Measurements from ENCODE around the gene TCTA. TPM values are rescaled to one million over a fixed set of nuclear protein-coding genes. Genes with fewer than 3 reads are reported as not detected.

Gene TCTA
- total and polyA plus RNA-seq, 2 of the 8 experiments (the other 6 are each of a cell fraction or from before 2014, with no cell fraction given) = 6.2 to 11.0 TPM

- H3K79me2 ChIP-seq (ENCODE audit: control insufficient read depth in 1 of 2, insufficient read depth in 2 of 2, low read length in 2 of 2) = no peaks in the 10 kb centered on the region
- H3K4ac ChIP-seq (replicated peaks; ENCODE audit: insufficient read length, low read depth, low read length) = no peak overlapping the region
- H2BK12ac ChIP-seq (ENCODE audit: low read depth, low read length) = peak overlapping the region; percentile 99; the same call in 1 of the 2 replicates
- no peak for FAIRE-seq
- H3K79me1 ChIP-seq (ENCODE audit: low read depth, low read length) = no peaks in the 10 kb centered on the region
- no peaks in the 10 kb centered on the region for H3K27me3 ChIP-seq (replicated peaks in 1 of 4; ENCODE audit: control insufficient read depth in 3 of 4, extremely low read depth in 1 of 4, insufficient read depth in 3 of 4, low read length in 3 of 4)
- H2AK5ac ChIP-seq (ENCODE audit: low read depth, low read length) = no peak overlapping the region
- H4K5ac ChIP-seq (ENCODE audit: insufficient read length, low read depth, low read length) = peak overlapping the region; percentile 84
- H3K9me3 ChIP-seq (ENCODE audit: insufficient read depth in 2 of 2, low read depth in 1 of 2, low read length in 1 of 2) = no peaks in the 10 kb centered on the region
- WGBS, 2 experiments (ENCODE audit: extremely low coverage in 1 of 2, insufficient coverage in 1 of 2, insufficient read length in 1 of 2, insufficient replicate concordance in 2 of 2, low coverage in 1 of 2, low lambda C conversion rate in 2 of 2, missing lambda C conversion rate in 1 of 2) = 93% methylated on average over 2 of the region's 3 CpGs; no CpG with 5 or more reads in 1 of the 2 experiments
- H3K23ac ChIP-seq (ENCODE audit: insufficient read length) = no peak overlapping the region
- peak overlapping the region; percentile 98; the same call in 1 of the 2 replicates for H2BK5ac ChIP-seq (ENCODE audit: low read depth, low read length)
- DNase-seq (ENCODE audit: low read depth in 1 of 2, low spot score in 2 of 2) = no peak
- H4K20me1 ChIP-seq (replicated peaks in 1 of 2; ENCODE audit: control insufficient read depth in 1 of 2, insufficient read depth in 2 of 2, low read length in 2 of 2) = no peaks in the 10 kb centered on the region
- H3K4me1 ChIP-seq (replicated peaks in 1 of 4; ENCODE audit: control insufficient read depth in 3 of 4, insufficient read depth in 4 of 4, low read length in 3 of 4) = peaks cover 16 to 34% (median 30%) of the 10 kb centered on the region in 4 experiments
- no peak overlapping the region; a peak in 1 of 8 replicates for H3K4me3 ChIP-seq (ENCODE audit: extremely low read depth in 1 of 4, insufficient read depth in 2 of 4, low read depth in 3 of 4, low read length in 4 of 4)
- H2BK15ac ChIP-seq (ENCODE audit: low read length) = no peak overlapping the region
- CTCF ChIA-PET (ENCODE audit: partially characterized antibody) = interaction anchor here (1.0 to 4.4 kb wide), 5 partner anchors 8 to 117 kb away, joined by 3 to 32 read pairs (median 4); partner anchors contain the start of gene DAG1
- peak overlapping the region; percentile 100 for H3K18ac ChIP-seq (ENCODE audit: extremely low read depth, low read length)
- peak overlapping the region in 1 of 2 experiments; percentile 26; a peak in 3 of 4 replicates for H3K4me2 ChIP-seq (ENCODE audit: insufficient read depth in 1 of 2, low read depth in 2 of 2, low read length in 2 of 2)
- no peak overlapping the region for H4K8ac ChIP-seq (ENCODE audit: extremely low read depth, insufficient read depth, low read length)
- no peak overlapping the region for H2AFZ ChIP-seq (ENCODE audit: low read length)
- H3K56ac ChIP-seq (replicated peaks; ENCODE audit: insufficient read length, low read depth, low read length) = peak overlapping the region; percentile 6
- H3K23me2 ChIP-seq (ENCODE audit: low read depth, low read length) = no peaks in the 10 kb centered on the region
- peak overlapping the region; percentile 13 for H2BK120ac ChIP-seq (replicated peaks; ENCODE audit: low read depth, low read length)
- POLR2A ChIA-PET (ENCODE audit: partially characterized antibody) = interaction anchor here (1.5 to 11.8 kb wide), 4 partner anchors 10 to 122 kb away, joined by 3 to 205 read pairs (median 11); partner anchors contain the start of genes DAG1, RHOA, TCTA and USP4
- no peak overlapping the region for H3K14ac ChIP-seq (ENCODE audit: insufficient read length)
- no peaks in the 10 kb centered on the region for H3K36me3 ChIP-seq (ENCODE audit: control insufficient read depth in 2 of 4, insufficient read depth in 4 of 4, low read length in 3 of 4)
- peak overlapping the region; percentile 89; the same call in 1 of the 2 replicates for H3K27ac ChIP-seq (ENCODE audit: low read depth, low read length)
- H2BK20ac ChIP-seq (ENCODE audit: low read length) = peak overlapping the region; percentile 5
- H4K91ac ChIP-seq (replicated peaks; ENCODE audit: insufficient read length, low read length) = peak overlapping the region; percentile 5
- peak overlapping the region in 2 of 4 experiments; percentile 17 to 26; a peak in 3 of 7 replicates for H3K9ac ChIP-seq (replicated peaks in 1 of 4; ENCODE audit: extremely low read depth in 1 of 4, low read depth in 3 of 4, low read length in 3 of 4)
Observed at GRCh38 chr3:49462222-49462621, 50.0 kb downstream of the TCTA start.
